HEK293T (cell line): ENCODE results near the gene SLC6A4.

Source experiments
- ARNT ChIP-seq: fragments of 450-650 bp; IDR thresholded peaks from 2 replicates; pipeline ENCODE4 v1.6.1; 2017; ENCODE audit warnings: mild to moderate bottlenecking
- BHLHE40 ChIP-seq: fragments of 450-650 bp; IDR thresholded peaks from 2 replicates; pipeline ENCODE4 v1.6.1; 2016; ENCODE audit warnings: mild to moderate bottlenecking, moderate library complexity, borderline replicate concordance
- CTBP1 ChIP-seq: fragments of 450-650 bp; IDR thresholded peaks from 2 replicates; pipeline ENCODE4 v1.6.1; 2016; ENCODE audit warnings: borderline replicate concordance
- ELF4 ChIP-seq: fragments of 450-650 bp; IDR thresholded peaks from 2 replicates; pipeline ENCODE4 v1.6.1; 2017; ENCODE audit warnings: antibody characterized with exemption
- FOXA1 ChIP-seq: fragments of 450-650 bp; IDR thresholded peaks from 2 replicates; pipeline ENCODE4 v1.6.1; 2016; ENCODE audit warnings: mild to moderate bottlenecking
- FOXK2 ChIP-seq: fragments of 450-650 bp; IDR thresholded peaks from 2 replicates; pipeline ENCODE4 v1.6.1; 2016; ENCODE audit warnings: mild to moderate bottlenecking
- FOXM1 ChIP-seq: fragments of 450-650 bp; IDR thresholded peaks from 2 replicates; pipeline ENCODE4 v1.6.1; 2017; ENCODE audit warnings: mild to moderate bottlenecking, borderline replicate concordance
- LEF1 ChIP-seq: fragments of 450-650 bp; IDR thresholded peaks from 2 replicates; pipeline ENCODE4 v1.6.1; 2017; ENCODE audit warnings: mild to moderate bottlenecking, borderline replicate concordance
- NFRKB ChIP-seq: fragments of 450-650 bp; IDR thresholded peaks from 2 replicates; pipeline ENCODE4 v1.6.1; 2016; ENCODE audit warnings: mild to moderate bottlenecking, moderate library complexity
- PKNOX1 ChIP-seq: fragments of 450-650 bp; IDR thresholded peaks from 2 replicates; pipeline ENCODE4 v1.6.1; 2016
- SP1 ChIP-seq: fragments of 450-650 bp; IDR thresholded peaks from 2 replicates; pipeline ENCODE4 v1.6.1; 2017
- SUZ12 ChIP-seq: fragments of 450-650 bp; IDR thresholded peaks from 2 replicates; pipeline ENCODE4 v1.6.1; 2016; ENCODE audit warnings: mild to moderate bottlenecking
- TARDBP ChIP-seq: fragments of 450-650 bp; IDR thresholded peaks from 2 replicates; pipeline ENCODE4 v1.6.1; 2016
- ZNF384 ChIP-seq: fragments of 450-650 bp; IDR thresholded peaks from 2 replicates; pipeline ENCODE4 v1.6.1; 2016

- no peak for TF ChIP-seq ELF4
- no peak for TF ChIP-seq FOXA1
- no peak for TF ChIP-seq ZNF384
- no peak for TF ChIP-seq LEF1
- no peak for TF ChIP-seq FOXM1
- no peak for TF ChIP-seq BHLHE40
- TF ChIP-seq SP1 = no peak
- no peak for TF ChIP-seq SUZ12
- TF ChIP-seq CTBP1 = no peak
- TF ChIP-seq PKNOX1 = no peak
- TF ChIP-seq TARDBP = no peak
- TF ChIP-seq FOXK2 = no peak
- TF ChIP-seq ARNT = no peak
- TF ChIP-seq NFRKB = no peak
Measured at GRCh38 chr17:30243568-30243967, 8.1 kb upstream of the SLC6A4 start.
